Fibroblast of the aortic adventitia (primary cell): Measurements from ENCODE around the gene SRPX2. TPM values are rescaled to one million over a fixed set of nuclear protein-coding genes. Genes with fewer than 3 reads are reported as not detected.
A peak's percentile ranks its signal among the peaks of the same experiment; 100 is the strongest.

Experiments
- DNase-seq: peaks from one replicate; pipeline ENCODE4 v3.0.0-alpha.2; 2010; ENCODE audit warnings: low read depth
- H3K4me3 ChIP-seq: 2 replicates; pipeline ENCODE4 v1.5.1; 2011; ENCODE audit warnings: low read depth, mild to moderate bottlenecking, control low read depth, low read length, moderate library complexity
- CTCF ChIP-seq: IDR thresholded peaks from 2 replicates; pipeline ENCODE4 v1.5.1; 2011; ENCODE audit warnings: mild to moderate bottlenecking, low read length, control low read depth, inconsistent platforms; ENCODE audit not compliant: insufficient read depth
- total RNA-seq: library from RNA; depleted of rRNA; stranded (reverse); fragments of >200 nt; gene quantifications from 2 replicates; pipeline ENCODE4 v1.2.3, GENCODE V29; 2012; ENCODE audit warnings: low replicate concordance

Gene SRPX2
- total RNA-seq, 1 donor, result 26.8 TPM

GRCh38 chrX:100674705-100675104, 30.7 kb downstream of the SRPX2 start:
- no peak for DNase-seq
- H3K4me3 ChIP-seq, result no peak overlapping the region
- no peak for TF ChIP-seq CTCF

- no peak overlapping the region for H3K4me3 ChIP-seq
- peak; percentile 49 for DNase-seq
- no peak for TF ChIP-seq CTCF
These were observed 33.7 kb downstream of the SRPX2 start for GRCh38 chrX:100677611-100678181.

- no peak overlapping the region for H3K4me3 ChIP-seq
- DNase-seq, result no peak
- no peak for TF ChIP-seq CTCF
These were observed 36.8 kb downstream of the SRPX2 start for GRCh38 chrX:100680756-100681155.

GRCh38 chrX:100681599-100681998, 37.6 kb downstream of the SRPX2 start:
- H3K4me3 ChIP-seq, result no peak overlapping the region
- TF ChIP-seq CTCF, result no peak
- DNase-seq, result no peak

GRCh38 chrX:100682939-100683338, 38.9 kb downstream of the SRPX2 start:
- no peak for DNase-seq
- no peak for TF ChIP-seq CTCF
- no peak overlapping the region for H3K4me3 ChIP-seq

- H3K4me3 ChIP-seq, result no peak overlapping the region
- TF ChIP-seq CTCF, result peak; percentile 81
- DNase-seq, result peak; percentile 86
These were observed 41.4 kb downstream of the SRPX2 start for GRCh38 chrX:100685284-100685996.

DNA sequence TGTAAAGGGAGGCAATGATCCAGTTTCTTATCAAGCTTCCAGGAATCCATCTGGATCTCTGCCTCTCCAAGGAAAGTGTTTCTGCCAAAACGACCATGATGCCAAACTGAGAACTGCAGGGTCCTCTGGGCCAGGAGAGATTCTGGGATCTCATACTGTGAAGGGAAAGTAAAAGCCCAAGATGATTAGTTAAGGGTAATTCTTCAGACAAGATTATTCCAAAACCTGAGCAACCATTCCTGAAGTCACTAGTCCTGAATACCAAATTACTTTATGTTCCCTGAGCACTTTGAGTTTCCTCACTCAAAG, 42.0 kb downstream of the SRPX2 start:
- DNase-seq, result no peak
- no peak for TF ChIP-seq CTCF

More for the DNA sequence above, 42.0 kb downstream of the SRPX2 start:
- no peak overlapping the region for H3K4me3 ChIP-seq
